ENCODE measurements around the gene SRD5A1.

DNA sequence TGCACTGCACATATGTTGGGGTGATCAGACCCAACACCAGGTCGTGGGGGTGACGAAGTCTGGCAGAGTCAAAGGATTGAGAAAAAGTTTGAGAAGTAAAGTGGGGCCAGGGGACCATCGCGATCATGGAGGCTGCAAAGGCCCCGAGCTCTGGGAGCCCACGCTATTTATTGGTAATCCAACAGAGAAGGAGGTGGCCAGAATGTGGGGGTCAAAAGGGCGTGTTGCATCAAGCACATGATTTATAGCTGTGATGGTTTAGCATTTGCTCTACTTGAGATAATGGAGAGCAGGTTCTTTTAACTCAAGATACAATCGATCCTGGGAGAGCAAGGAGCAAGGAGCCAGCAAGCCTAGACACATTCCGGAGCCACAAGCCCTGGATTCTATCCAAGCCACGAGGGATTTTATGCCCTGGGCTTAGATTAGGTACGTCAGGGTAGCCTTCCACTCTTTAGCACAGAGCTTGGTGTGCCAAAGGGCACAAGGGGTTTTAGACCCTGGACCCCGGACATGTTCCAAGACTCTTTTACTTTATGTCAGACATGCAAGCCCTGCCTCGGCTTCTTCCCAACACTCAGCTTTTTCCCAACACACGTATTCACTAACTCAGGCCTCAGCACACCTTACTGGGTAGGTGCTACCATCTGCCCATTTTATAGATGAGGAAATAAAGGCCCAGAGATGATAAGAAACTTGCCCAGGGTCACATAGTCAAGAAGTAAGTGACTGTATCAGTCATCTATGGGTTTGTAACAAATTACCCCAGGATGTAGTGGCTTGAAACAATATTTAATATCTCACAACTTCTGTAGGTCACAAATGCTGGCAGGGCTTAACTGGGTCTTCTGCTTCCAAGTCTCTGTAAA, 39.9 kb upstream of the SRD5A1 start:
- TF ChIP-seq CTCF (IDR thresholded peaks at IDR 0.05 in 4 of 5, conservative IDR thresholded peaks at IDR 0.05 in 1 of 5) (no peak), POLR2A (IDR thresholded peaks at IDR 0.05) (no peak)
